Measurements from ENCODE around the gene CHCHD6.

CHCHD6 gene

DNA sequence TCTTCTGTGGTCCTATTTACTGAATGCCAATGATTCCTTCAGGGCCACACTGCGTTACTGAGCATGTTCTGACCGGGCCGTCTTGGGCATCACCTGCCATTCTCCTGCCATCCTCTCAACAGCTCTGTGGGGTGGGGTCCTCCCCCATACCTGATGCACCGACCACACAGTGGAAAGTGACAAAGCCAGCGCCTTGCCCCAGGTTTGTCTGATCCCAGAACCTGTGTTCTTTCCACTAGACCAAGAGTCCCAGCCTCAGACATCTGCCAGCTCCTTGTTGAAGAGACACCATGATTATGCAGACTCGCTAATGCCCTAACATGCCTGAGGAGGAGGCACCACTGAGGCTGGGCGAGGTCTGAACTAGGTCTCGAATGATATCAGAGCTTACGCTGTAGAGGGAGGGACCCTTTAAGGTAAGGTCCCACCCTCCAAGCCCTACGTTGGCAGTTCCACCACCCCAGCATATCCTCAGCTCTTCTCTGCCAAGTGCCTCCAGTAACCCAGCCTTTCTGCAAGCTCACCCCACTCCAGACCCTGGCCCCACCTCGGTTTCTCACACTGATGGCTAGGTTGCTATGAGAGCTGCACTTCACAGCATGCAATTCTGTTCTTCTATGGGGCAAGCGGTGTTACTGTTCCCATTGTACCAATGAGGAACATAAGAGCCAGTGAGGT is 249.1 kb downstream of the CHCHD6 start:
- Histone ChIP-seq H3K4me3 (no peak overlapping the region), H3K36me3 (peaks cover 0 to 9% (median 0%) of the 10 kb centered on the region in 3 donors), H3K27me3 (no peaks in the 10 kb centered on the region), H3K4me1 (no peaks in the 10 kb centered on the region), H3K9me3 (no peaks in the 10 kb centered on the region), H3K27ac (no peak overlapping the region)
- TF ChIP-seq, protein P1, sequence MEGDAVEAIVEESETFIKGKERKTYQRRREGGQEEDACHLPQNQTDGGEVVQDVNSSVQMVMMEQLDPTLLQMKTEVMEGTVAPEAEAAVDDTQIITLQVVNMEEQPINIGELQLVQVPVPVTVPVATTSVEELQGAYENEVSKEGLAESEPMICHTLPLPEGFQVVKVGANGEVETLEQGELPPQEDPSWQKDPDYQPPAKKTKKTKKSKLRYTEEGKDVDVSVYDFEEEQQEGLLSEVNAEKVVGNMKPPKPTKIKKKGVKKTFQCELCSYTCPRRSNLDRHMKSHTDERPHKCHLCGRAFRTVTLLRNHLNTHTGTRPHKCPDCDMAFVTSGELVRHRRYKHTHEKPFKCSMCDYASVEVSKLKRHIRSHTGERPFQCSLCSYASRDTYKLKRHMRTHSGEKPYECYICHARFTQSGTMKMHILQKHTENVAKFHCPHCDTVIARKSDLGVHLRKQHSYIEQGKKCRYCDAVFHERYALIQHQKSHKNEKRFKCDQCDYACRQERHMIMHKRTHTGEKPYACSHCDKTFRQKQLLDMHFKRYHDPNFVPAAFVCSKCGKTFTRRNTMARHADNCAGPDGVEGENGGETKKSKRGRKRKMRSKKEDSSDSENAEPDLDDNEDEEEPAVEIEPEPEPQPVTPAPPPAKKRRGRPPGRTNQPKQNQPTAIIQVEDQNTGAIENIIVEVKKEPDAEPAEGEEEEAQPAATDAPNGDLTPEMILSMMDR (IDR thresholded peaks at IDR 0.05) = no peak
- peak in 1 of 2 donors; percentile 48 for DNase-seq
- intact Hi-C loops (cut with DNase I; ENCODE audit: low total_unique reads) = no loop called here

DNA sequence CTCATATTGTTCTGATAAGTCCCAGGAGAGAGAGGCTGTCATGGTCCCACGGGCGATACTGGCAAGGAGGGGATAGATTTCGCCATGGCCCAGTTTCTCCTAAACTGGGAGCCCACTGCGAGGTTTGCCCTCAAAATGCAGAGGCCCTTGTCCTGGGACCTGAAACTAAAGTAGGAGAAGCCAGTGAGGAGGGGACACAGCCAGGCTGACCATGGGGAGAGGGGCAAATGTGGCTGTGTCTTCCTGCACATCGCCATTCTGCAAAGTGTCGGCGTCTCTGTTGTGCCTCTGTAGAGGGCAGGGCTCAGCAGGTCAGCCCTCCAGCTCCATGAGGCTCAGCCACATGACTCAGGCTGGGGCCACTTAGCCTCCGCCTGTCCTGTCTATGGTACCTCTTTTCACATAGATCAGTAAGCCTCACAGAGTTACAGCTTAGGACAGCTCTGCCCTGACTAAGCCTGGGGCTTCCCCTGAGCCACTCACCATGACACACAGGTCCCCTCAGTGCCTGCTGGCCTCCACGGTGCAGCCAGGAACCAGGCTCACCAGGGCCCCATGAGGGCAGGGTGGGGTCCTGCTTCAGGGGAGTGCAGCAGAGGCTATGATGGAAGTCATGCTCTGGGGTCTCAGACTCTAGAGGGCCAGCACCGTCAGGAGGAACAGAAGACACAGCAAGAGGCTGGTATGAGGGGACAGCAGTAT is 250.3 kb downstream of the CHCHD6 start:
- Histone ChIP-seq H3K36me3 (peaks cover 0 to 5% (median 0%) of the 10 kb centered on the region in 3 donors), H3K9me3 (no peaks in the 10 kb centered on the region), H3K4me1 (no peaks in the 10 kb centered on the region), H3K27ac (no peak overlapping the region), H3K4me3 (no peak overlapping the region), H3K27me3 (no peaks in the 10 kb centered on the region)
- peak in 1 of 2 donors; percentile 43 for DNase-seq
- TF ChIP-seq, protein P1 (IDR thresholded peaks at IDR 0.05) = no peak
- intact Hi-C loops (cut with DNase I; ENCODE audit: low total_unique reads) = no loop called here

DNA sequence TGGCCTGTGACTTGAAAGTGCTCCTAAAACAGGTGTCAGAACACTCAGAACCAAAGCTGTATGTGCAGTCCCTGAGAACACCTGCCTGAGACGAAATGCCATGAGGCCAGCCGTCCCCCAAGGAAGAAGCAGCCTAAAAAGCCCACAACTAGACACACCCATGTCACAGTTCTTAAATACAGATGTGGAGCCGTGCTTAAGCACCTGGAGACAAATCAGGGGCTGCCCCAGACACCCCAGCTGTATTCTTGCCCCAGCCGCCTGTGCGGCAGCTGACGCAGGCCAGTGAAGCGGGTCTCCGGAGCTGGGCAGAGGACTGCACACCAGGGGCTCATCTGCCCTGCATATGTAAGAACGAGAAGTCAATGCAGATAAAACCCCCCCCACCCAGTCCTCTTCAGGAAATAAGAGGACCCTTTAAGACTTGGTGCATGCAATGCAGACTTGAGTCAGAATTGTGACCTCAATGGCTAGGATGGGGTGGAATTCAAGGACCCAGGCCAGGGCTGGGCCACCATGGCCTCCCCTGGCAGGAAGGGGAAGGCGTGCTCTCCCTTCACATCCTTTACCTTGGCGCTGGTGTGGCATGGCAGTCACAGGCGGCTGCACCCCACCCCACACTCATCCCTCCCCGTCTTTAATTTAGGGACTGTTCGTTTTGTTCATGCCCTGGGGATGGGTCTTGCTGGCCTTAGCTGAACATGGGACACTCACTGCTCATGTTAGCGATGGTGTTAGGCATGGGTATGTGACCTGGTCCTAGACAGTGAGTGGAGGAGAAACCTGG is 251.2 kb downstream of the CHCHD6 start:
- Histone ChIP-seq H3K27me3 (no peaks in the 10 kb centered on the region), H3K36me3 (no peaks in the 10 kb centered on the region), H3K4me1 (peaks cover 0 to under 1% (median 0%) of the 10 kb centered on the region in 4 donors), H3K27ac (no peak overlapping the region), H3K4me3 (no peak overlapping the region), H3K9me3 (no peaks in the 10 kb centered on the region)
- TF ChIP-seq, protein P1 (IDR thresholded peaks at IDR 0.05) = no peak
- DNase-seq = peak in 1 of 2 donors; percentile 29
- intact Hi-C loops (cut with DNase I; ENCODE audit: low total_unique reads) = no loop called here

DNA sequence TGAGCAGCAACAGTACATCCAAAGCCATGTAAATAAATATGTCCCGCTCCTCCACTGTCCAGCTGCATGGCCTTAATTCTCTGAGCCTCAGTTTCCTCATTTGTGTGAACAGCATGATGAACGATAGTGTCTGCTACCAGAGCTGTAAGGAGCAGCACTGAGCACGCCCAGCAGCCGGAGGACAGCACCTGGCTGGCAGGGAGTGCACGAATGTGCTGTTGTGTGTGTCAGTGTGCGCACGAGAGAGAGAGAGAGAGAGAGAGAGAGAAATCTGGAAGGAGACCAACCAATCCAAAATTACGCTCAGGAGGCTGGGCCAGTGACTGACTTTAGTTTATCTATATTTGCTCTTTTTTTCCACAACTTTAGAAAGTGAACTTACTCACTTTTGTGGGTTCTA is 252.3 kb downstream of the CHCHD6 start:
- peak in 1 of 2 donors; percentile 44 for DNase-seq
- TF ChIP-seq, protein P1 (IDR thresholded peaks at IDR 0.05) = no peak
- intact Hi-C loops (cut with DNase I; ENCODE audit: low total_unique reads) = no loop called here
- H3K27me3 ChIP-seq = no peaks in the 10 kb centered on the region
- H3K4me3 ChIP-seq = no peak overlapping the region
- no peak overlapping the region for H3K27ac ChIP-seq
- H3K36me3 ChIP-seq = no peaks in the 10 kb centered on the region
- H3K4me1 ChIP-seq = peaks cover 0 to 12% (median 6%) of the 10 kb centered on the region in 4 donors
- no peaks in the 10 kb centered on the region for H3K9me3 ChIP-seq

DNA sequence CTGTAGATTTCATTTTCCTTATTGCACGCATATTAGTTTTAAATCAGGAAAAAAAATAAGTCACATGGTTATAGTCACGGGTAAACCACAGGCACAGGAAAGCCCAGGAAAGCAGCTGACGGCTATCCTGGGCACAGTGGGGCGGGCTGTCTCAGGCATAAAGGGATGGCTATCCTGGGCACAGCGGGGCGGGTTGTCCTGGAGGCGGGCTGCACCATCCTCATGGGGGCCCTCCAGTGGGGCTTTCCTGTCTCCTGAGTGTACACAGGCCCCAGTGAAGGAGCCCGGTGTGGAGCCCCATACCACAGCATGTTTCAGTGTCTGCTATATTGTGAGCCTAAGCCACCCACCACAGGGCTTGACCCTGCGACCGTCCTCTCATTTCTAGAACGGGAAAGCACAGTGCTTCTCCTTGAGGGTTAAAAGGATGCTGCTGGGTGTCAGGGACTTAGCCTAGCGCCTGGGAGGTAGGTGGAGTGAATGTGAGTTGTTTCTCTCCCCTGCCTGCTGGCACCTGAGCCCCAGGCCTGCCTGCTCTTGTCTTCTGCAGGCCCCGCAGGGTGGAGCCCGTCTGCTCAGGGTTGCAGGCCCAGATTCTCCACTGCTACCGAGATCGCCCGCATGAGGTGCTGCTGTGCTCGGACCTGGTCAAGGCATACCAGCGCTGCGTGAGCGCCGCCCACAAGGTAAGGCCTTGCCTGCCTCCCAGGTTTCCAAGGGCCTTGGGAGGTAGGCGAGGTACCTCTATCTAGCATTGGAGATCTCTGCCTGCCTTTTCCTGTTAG is 253.0 kb downstream of the CHCHD6 start:
- intact Hi-C loops (cut with DNase I; ENCODE audit: low total_unique reads) = no loop called here
- no peak overlapping the region for H3K27ac ChIP-seq

More for the DNA sequence above, 253.0 kb downstream of the CHCHD6 start:
- Histone ChIP-seq H3K27me3 (no peaks in the 10 kb centered on the region), H3K36me3 (no peaks in the 10 kb centered on the region), H3K9me3 (no peaks in the 10 kb centered on the region), H3K4me3 (no peak overlapping the region), H3K4me1 (peaks cover 0 to 19% (median 10%) of the 10 kb centered on the region in 4 donors)
- TF ChIP-seq, protein P1 (IDR thresholded peaks at IDR 0.05) = no peak
- DNase-seq = peak; percentile 17 to 49
